ENCODE data around the gene MFSD12. TPM values are rescaled to one million over a fixed set of nuclear protein-coding genes. Genes with fewer than 3 reads are reported as not detected.

Gene MFSD12
- 108 TPM for polyA plus RNA-seq (2013, experiment 1 of 2)
- polyA plus RNA-seq (2013, experiment 2 of 2) = 107 TPM

DNA sequence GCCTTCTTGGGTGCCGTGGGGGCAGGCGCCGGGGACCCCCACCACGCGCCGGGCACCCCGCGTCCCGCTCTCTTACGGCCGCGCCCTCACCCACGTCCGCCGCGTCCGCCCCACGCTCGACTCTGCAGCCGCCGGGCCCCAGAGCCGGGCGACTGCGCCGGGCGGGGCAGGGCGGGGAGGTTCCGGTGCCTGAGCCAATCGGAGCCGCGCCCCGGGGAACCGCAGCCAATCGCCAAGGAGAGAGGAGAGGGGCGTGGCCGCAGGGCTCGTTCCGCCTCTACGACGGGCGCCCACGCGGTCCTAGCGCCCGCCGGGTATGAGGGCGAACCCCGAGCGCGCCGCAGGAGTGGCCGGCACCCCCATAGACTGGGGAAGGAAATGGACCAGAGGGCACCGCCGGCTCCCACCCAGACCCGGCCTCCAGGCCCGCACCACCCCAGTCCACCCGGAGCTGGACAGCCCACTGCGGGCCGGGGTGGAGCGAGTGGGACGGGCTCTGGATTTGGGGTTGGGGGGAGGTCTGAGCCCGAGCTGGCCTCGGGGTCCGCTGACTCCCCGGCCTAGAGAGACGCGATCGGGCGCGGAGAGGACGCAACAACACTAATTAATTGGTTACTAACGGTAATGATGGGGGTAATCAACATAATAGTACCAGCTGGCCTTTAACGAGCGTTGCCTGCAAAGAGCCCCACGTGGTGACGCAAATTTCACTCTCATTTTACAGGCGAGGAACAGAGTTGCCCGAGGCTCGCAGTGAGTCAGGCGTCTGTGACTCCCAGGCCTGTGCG is at the start of gene MFSD12:
TSS of gene MFSD12 (minus strand) at position 126 of the 788 bp plus-strand sequence. CDS start 183 bp downstream, outside the sequence.
- no peaks in the 10 kb centered on the region for H3K27me3 ChIP-seq (ENCODE audit: control insufficient read depth in 1 of 2, insufficient read depth in 1 of 2, low read length in 2 of 2)
- H3K4me2 ChIP-seq (ENCODE audit: low read length, poor library complexity, severe bottlenecking) = peak within 1 kb of the TSS; percentile 98
- H2BK5ac ChIP-seq (ENCODE audit: low read depth, low read length, poor library complexity, severe bottlenecking) = peak within 1 kb of the TSS; percentile 35
- H3K23ac ChIP-seq (ENCODE audit: low read length in 2 of 2) = peak within 1 kb of the TSS; percentile 81
- WGBS = under 1% methylated on average over 50 of the region's 81 CpGs
- peak within 1 kb of the TSS; percentile 61 for H2BK120ac ChIP-seq (ENCODE audit: low read depth, low read length)
- no peak within 1 kb of the TSS for H2AK5ac ChIP-seq (ENCODE audit: low read length, severe bottlenecking)
- peak within 1 kb of the TSS; percentile 93 to 100 for H3K4me3 ChIP-seq (ENCODE audit: insufficient read depth in 1 of 2, low read depth in 1 of 2, low read length in 2 of 2)
- H3K36me3 ChIP-seq (ENCODE audit: control insufficient read depth in 1 of 2, insufficient read depth in 2 of 2, low read depth in 1 of 2, low read length in 2 of 2) = peaks cover 0 to 5% of the 10 kb centered on the region in 2 experiments
- H2BK15ac ChIP-seq (ENCODE audit: low read depth, poor library complexity, severe bottlenecking) = peak within 1 kb of the TSS; percentile 96
- H2BK12ac ChIP-seq (ENCODE audit: low read length in 2 of 2) = peak within 1 kb of the TSS; percentile 80 to 93
- peak within 1 kb of the TSS; percentile 80 to 91 for H3K18ac ChIP-seq (ENCODE audit: low read depth in 1 of 2, low read length in 2 of 2)
- H3K27ac ChIP-seq (ENCODE audit: low read length, poor library complexity, severe bottlenecking) = peak within 1 kb of the TSS; percentile 53
- H4K8ac ChIP-seq (ENCODE audit: low read length) = peak within 1 kb of the TSS; percentile 94
- peak within 1 kb of the TSS; percentile 84 for H2AFZ ChIP-seq (ENCODE audit: low read depth, low read length)
- H3K79me1 ChIP-seq (replicated peaks; ENCODE audit: low read length, poor library complexity, severe bottlenecking) = peaks cover 3% of the 10 kb centered on the region
- H3K14ac ChIP-seq (ENCODE audit: low read length in 2 of 2) = peak within 1 kb of the TSS in 1 of 2 experiments; percentile 100
- peak; percentile 97 for DNase-seq
- peak within 1 kb of the TSS; percentile 89 for H3K9ac ChIP-seq (ENCODE audit: low read length)
- H3K4ac ChIP-seq (ENCODE audit: low read depth in 1 of 2, low read length in 2 of 2) = peak within 1 kb of the TSS; percentile 81 to 82
- peak within 1 kb of the TSS; percentile 80 for H4K91ac ChIP-seq (ENCODE audit: low read length)
- H3K4me1 ChIP-seq (ENCODE audit: control insufficient read depth, insufficient read depth, low read depth, low read length) = peaks cover 45% of the 10 kb centered on the region
- no peaks in the 10 kb centered on the region for H3K9me3 ChIP-seq (ENCODE audit: control insufficient read depth, low read length)

DNA sequence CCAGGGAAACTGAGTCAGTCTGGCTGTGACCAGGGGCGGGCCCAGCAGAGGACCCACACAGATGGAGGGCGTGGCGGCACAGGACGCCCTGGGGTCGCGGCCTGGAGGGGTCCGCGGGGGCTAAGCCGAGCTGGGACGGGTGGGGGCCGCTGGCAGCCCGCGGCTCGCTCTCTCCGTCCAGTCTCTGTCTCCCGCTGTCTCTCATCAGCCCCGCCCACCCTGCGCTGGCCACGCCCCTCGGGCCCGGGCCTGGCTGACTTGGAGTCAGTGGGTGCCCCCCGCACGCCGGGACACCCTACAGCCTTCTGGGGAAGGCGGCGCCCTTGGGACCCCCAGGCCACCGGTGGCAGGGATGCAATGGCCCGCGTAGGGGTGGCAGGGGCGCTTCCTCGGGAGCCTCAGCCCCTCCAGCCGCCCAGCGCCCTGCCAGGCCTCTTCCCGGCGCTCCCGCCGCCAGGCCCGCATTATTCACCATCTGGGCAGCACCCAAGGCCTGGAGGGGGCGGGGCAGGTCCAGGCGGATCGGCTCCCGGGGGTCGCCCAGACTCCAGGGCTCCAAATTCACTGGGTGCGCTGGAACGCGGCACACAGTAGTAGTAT is 49.4 kb upstream of the MFSD12 start, which contains the start of gene TBXA2R:
TSS of gene TBXA2R (minus strand) at position 186 of the 600 bp plus-strand sequence. CDS start 6,241 bp downstream, outside the sequence.
- H2BK12ac ChIP-seq (ENCODE audit: low read length in 2 of 2) = peak within 1 kb of the TSS; percentile 41 to 42
- H3K14ac ChIP-seq (ENCODE audit: low read length in 2 of 2) = peak within 1 kb of the TSS in 1 of 2 experiments; percentile 93
- no peaks in the 10 kb centered on the region for H3K27me3 ChIP-seq (ENCODE audit: control insufficient read depth in 1 of 2, insufficient read depth in 1 of 2, low read length in 2 of 2)
- WGBS = 4% methylated on average over 41 of the region's 46 CpGs
- DNase-seq = peak; percentile 75
- peak within 1 kb of the TSS; percentile 86 to 92 for H3K18ac ChIP-seq (ENCODE audit: low read depth in 1 of 2, low read length in 2 of 2)
- peak within 1 kb of the TSS; percentile 94 for H4K91ac ChIP-seq (ENCODE audit: low read length)
- peaks cover 32% of the 10 kb centered on the region for H3K79me1 ChIP-seq (replicated peaks; ENCODE audit: low read length, poor library complexity, severe bottlenecking)
- peak within 1 kb of the TSS; percentile 82 for H3K9ac ChIP-seq (ENCODE audit: low read length)
- H2BK5ac ChIP-seq (ENCODE audit: low read depth, low read length, poor library complexity, severe bottlenecking) = peak within 1 kb of the TSS; percentile 35
- H3K23ac ChIP-seq (ENCODE audit: low read length in 2 of 2) = peak within 1 kb of the TSS in 1 of 2 experiments; percentile 86
- peaks cover 12 to 36% of the 10 kb centered on the region in 2 experiments for H3K36me3 ChIP-seq (ENCODE audit: control insufficient read depth in 1 of 2, insufficient read depth in 2 of 2, low read depth in 1 of 2, low read length in 2 of 2)
- peak within 1 kb of the TSS; percentile 96 for H4K8ac ChIP-seq (ENCODE audit: low read length)
- peak within 1 kb of the TSS; percentile 88 for H2BK15ac ChIP-seq (ENCODE audit: low read depth, poor library complexity, severe bottlenecking)
- no peaks in the 10 kb centered on the region for H3K9me3 ChIP-seq (ENCODE audit: control insufficient read depth, low read length)
- H2AK5ac ChIP-seq (ENCODE audit: low read length, severe bottlenecking) = peak within 1 kb of the TSS; percentile 32
- peak within 1 kb of the TSS; percentile 66 for H2AFZ ChIP-seq (ENCODE audit: low read depth, low read length)
- peak within 1 kb of the TSS; percentile 69 to 88 for H3K4ac ChIP-seq (ENCODE audit: low read depth in 1 of 2, low read length in 2 of 2)
- peak within 1 kb of the TSS; percentile 83 to 86 for H3K4me3 ChIP-seq (ENCODE audit: insufficient read depth in 1 of 2, low read depth in 1 of 2, low read length in 2 of 2)
- peak within 1 kb of the TSS; percentile 76 for H3K27ac ChIP-seq (ENCODE audit: low read length, poor library complexity, severe bottlenecking)
- peak within 1 kb of the TSS; percentile 77 for H2BK120ac ChIP-seq (ENCODE audit: low read depth, low read length)
- peak within 1 kb of the TSS; percentile 93 for H3K4me2 ChIP-seq (ENCODE audit: low read length, poor library complexity, severe bottlenecking)
- H3K4me1 ChIP-seq (ENCODE audit: control insufficient read depth, insufficient read depth, low read depth, low read length) = peaks cover 53% of the 10 kb centered on the region

DNA sequence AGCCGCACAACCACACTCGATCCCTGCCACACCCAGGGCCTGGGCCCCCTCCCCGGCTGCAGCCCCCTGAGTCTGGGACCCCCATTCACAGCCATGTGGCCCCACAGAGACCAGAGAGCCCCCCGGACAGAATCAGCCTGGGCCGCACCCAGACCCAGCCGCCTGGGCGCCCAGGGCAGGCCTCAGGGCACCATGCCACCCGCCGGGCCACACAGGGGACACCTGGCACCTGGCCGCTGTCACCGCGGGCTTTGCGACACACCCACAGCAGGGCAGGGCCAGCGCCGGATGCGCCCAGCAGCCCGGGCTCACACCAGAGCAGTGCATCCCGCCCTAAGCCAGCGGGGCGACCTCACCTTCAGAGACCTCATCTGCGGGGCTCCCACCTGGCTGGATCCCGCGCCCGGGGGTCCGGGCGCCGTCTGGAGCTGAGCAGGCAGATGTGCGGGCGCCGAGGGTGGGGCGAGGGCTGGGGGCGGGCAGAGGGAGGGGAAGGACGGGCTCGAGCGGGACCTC is 48.8 kb upstream of the MFSD12 start:
- Histone ChIP-seq H3K27me3 (ENCODE audit: control insufficient read depth in 1 of 2, insufficient read depth in 1 of 2, low read length in 2 of 2) (no peaks in the 10 kb centered on the region), H3K18ac (ENCODE audit: low read depth in 1 of 2, low read length in 2 of 2) (peak overlapping the region in 1 of 2 experiments; percentile 92), H3K36me3 (ENCODE audit: control insufficient read depth in 1 of 2, insufficient read depth in 2 of 2, low read depth in 1 of 2, low read length in 2 of 2) (peaks cover 6 to 31% of the 10 kb centered on the region in 2 experiments), H3K4ac (ENCODE audit: low read depth in 1 of 2, low read length in 2 of 2) (peak overlapping the region; percentile 4 to 21), H4K8ac (ENCODE audit: low read length) (peak overlapping the region; percentile 96), H2AFZ (ENCODE audit: low read depth, low read length) (peak overlapping the region; percentile 66), H2BK15ac (ENCODE audit: low read depth, poor library complexity, severe bottlenecking) (peak overlapping the region; percentile 76), H2BK120ac (ENCODE audit: low read depth, low read length) (peak overlapping the region; percentile 77), H3K4me1 (ENCODE audit: control insufficient read depth, insufficient read depth, low read depth, low read length) (peaks cover 53% of the 10 kb centered on the region), H3K79me1 (replicated peaks; ENCODE audit: low read length, poor library complexity, severe bottlenecking) (peaks cover 31% of the 10 kb centered on the region), H3K14ac (ENCODE audit: low read length in 2 of 2) (peak overlapping the region in 1 of 2 experiments; percentile 93), H3K9me3 (ENCODE audit: control insufficient read depth, low read length) (no peaks in the 10 kb centered on the region), H3K27ac (ENCODE audit: low read length, poor library complexity, severe bottlenecking) (no peak overlapping the region), H3K4me3 (ENCODE audit: insufficient read depth in 1 of 2, low read depth in 1 of 2, low read length in 2 of 2) (peak overlapping the region; percentile 83 to 86), H2AK5ac (ENCODE audit: low read length, severe bottlenecking) (no peak overlapping the region), H4K91ac (ENCODE audit: low read length) (no peak overlapping the region), H3K4me2 (ENCODE audit: low read length, poor library complexity, severe bottlenecking) (peak overlapping the region; percentile 93), H2BK12ac (ENCODE audit: low read length in 2 of 2) (peak overlapping the region in 1 of 2 experiments; percentile 40), H3K23ac (ENCODE audit: low read length in 2 of 2) (peak overlapping the region in 1 of 2 experiments; percentile 86), H2BK5ac (ENCODE audit: low read depth, low read length, poor library complexity, severe bottlenecking) (no peak overlapping the region), H3K9ac (ENCODE audit: low read length) (peak overlapping the region; percentile 82)
- 35% methylated on average over 23 of the region's 35 CpGs for WGBS
- no peak for DNase-seq
